SK-N-SH treated with all-trans-retinoic acid at 6 μM for 48 hours (cell line): ENCODE results near the gene ANO10.
"Not testable (repeated sequence)": the region's sequence is repeated elsewhere in the genome, so short reads cannot be mapped to it uniquely, and the experiment has no call there.

ENCODE experiments used
- ATAC-seq: fragments of 200-7000 bp; cut with Tn5 transposase; 3 replicates; pipeline ENCODE4 v1.9.1; 2020; ENCODE audit warnings: mild to moderate bottlenecking, moderate library complexity
- ARNTL ChIP-seq: fragments of 450-650 bp; formaldehyde crosslinking; IDR thresholded peaks from 2 replicates; pipeline ENCODE4 v1.5.0; 2020; ENCODE audit warnings: low read depth, mild to moderate bottlenecking, moderate library complexity, borderline replicate concordance
- BACH2 ChIP-seq: fragments of 250-450 bp; sonication (Bioruptor Pico); IDR thresholded peaks from 2 replicates; pipeline ENCODE4 v1.9.0; 2021; ENCODE audit warnings: mild to moderate bottlenecking, borderline replicate concordance
- CSDC2 ChIP-seq: fragments of 250-450 bp; sonication (Bioruptor Pico); IDR thresholded peaks from 2 replicates; pipeline ENCODE4 v1.5.0; 2020; ENCODE audit warnings: mild to moderate bottlenecking, moderate library complexity
- ESRRG ChIP-seq: fragments of 250-450 bp; sonication (Bioruptor Pico); IDR thresholded peaks from 2 replicates; pipeline ENCODE4 v1.6.1; 2021; ENCODE audit warnings: mild to moderate bottlenecking
- GLIS3 ChIP-seq: fragments of 250-450 bp; sonication (Bioruptor Pico); IDR thresholded peaks from 2 replicates; pipeline ENCODE4 v1.5.0; 2020; ENCODE audit warnings: mild to moderate bottlenecking, moderate library complexity
- ISL1 ChIP-seq: fragments of 250-450 bp; sonication (Bioruptor Pico); IDR thresholded peaks from 2 replicates; pipeline ENCODE4 v2.1.2; 2022; ENCODE audit warnings: mild to moderate bottlenecking, moderate library complexity
- OSR1 ChIP-seq: fragments of 250-450 bp; sonication (Bioruptor Pico); IDR thresholded peaks from 2 replicates; pipeline ENCODE4 v1.8.0; 2022; ENCODE audit warnings: moderate library complexity, mild to moderate bottlenecking, inconsistent platforms
- PPARA ChIP-seq: fragments of 250-450 bp; sonication (Bioruptor Pico); IDR thresholded peaks from 2 replicates; pipeline ENCODE4 v1.5.0; 2020; ENCODE audit warnings: mild to moderate bottlenecking, borderline replicate concordance
- RARB ChIP-seq: fragments of 250-450 bp; sonication (Bioruptor Pico); IDR thresholded peaks from 2 replicates; pipeline ENCODE4 v1.8.0; 2021; ENCODE audit warnings: mild to moderate bottlenecking, moderate library complexity
- SNAI2 ChIP-seq: fragments of 250-450 bp; sonication (Bioruptor Pico); IDR thresholded peaks from 2 replicates; pipeline ENCODE4 v1.5.0; 2020; ENCODE audit warnings: mild to moderate bottlenecking, moderate library complexity
- TOX ChIP-seq: fragments of 250-450 bp; sonication (Bioruptor Pico); IDR thresholded peaks from 2 replicates; pipeline ENCODE4 v1.8.0; 2021; ENCODE audit warnings: mild to moderate bottlenecking, moderate library complexity, borderline replicate concordance
- ZC3H10 ChIP-seq: fragments of 250-450 bp; sonication (Bioruptor Pico); IDR thresholded peaks from 2 replicates; pipeline ENCODE4 v1.5.1; 2021; ENCODE audit warnings: mild to moderate bottlenecking, moderate library complexity
- ZFP3 ChIP-seq: fragments of 250-450 bp; sonication (Bioruptor Pico); IDR thresholded peaks from 2 replicates; pipeline ENCODE4 v1.5.0; 2020; ENCODE audit warnings: mild to moderate bottlenecking, moderate library complexity
- ZFP30 ChIP-seq: fragments of 450-650 bp; formaldehyde crosslinking; IDR thresholded peaks from 2 replicates; pipeline ENCODE4 v1.5.0; 2022; ENCODE audit warnings: mild to moderate bottlenecking, moderate library complexity
- ZNF565 ChIP-seq: fragments of 450-650 bp; formaldehyde crosslinking; conservative IDR thresholded peaks from 2 replicates; pipeline ENCODE4 v1.5.0; 2020; ENCODE audit warnings: low read depth, mild to moderate bottlenecking, moderate library complexity
- ZNF70 ChIP-seq: fragments of 450-650 bp; formaldehyde crosslinking; IDR thresholded peaks from 2 replicates; pipeline ENCODE4 v1.5.0; 2020; ENCODE audit warnings: mild to moderate bottlenecking, moderate library complexity
- ZNF8 ChIP-seq: fragments of 450-650 bp; formaldehyde crosslinking; IDR thresholded peaks from 2 replicates; pipeline ENCODE4 v1.5.0; 2020; ENCODE audit warnings: mild to moderate bottlenecking, moderate library complexity
- TF ChIP-seq, protein P1 (sequence below): fragments of 250-450 bp; sonication (Bioruptor Pico); IDR thresholded peaks from 2 replicates; pipeline ENCODE4 v1.8.0; 2020; ENCODE audit warnings: mild to moderate bottlenecking, moderate library complexity, borderline replicate concordance
- TF ChIP-seq, protein P2 (sequence below): fragments of 250-450 bp; sonication (Bioruptor Pico); IDR thresholded peaks from 2 replicates; pipeline ENCODE4 v1.5.0; 2020; ENCODE audit warnings: mild to moderate bottlenecking, moderate library complexity
- TF ChIP-seq, protein P3 (sequence below): fragments of 250-450 bp; sonication (Bioruptor Pico); IDR thresholded peaks from 2 replicates; pipeline ENCODE4 v1.5.1; 2021; ENCODE audit warnings: mild to moderate bottlenecking, moderate library complexity
- TF ChIP-seq, protein P4 (sequence below): fragments of 250-450 bp; sonication (Bioruptor Pico); IDR thresholded peaks from 2 replicates; pipeline ENCODE4 v1.5.1; 2020; ENCODE audit warnings: low read depth, mild to moderate bottlenecking, moderate library complexity

ANO10 gene

DNA sequence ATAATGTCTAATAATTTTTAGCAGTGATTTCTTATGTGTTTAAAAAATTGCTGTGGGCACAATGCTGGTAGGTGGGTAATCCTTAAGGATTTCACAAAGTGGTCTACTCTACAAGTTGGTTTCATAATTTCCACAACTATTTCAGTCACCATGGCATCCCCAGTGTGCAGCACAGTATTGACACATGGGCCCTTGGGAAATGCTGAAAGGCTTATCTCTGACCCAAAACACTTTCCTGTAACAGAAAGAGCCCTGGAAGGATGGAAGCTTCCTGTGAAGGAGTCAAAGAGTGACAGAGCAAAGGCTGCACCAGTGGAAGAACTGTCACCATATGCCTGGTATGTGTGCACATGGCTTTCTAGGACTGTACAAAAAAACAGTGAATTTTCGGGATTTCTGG lies 153.7 kb downstream of the ANO10 start (continued):
- TF ChIP-seq PPARA (CRISPR knock-in tag), result no peak
- TF ChIP-seq ZFP3, result no peak
- TF ChIP-seq ZNF70, result no peak

DNA sequence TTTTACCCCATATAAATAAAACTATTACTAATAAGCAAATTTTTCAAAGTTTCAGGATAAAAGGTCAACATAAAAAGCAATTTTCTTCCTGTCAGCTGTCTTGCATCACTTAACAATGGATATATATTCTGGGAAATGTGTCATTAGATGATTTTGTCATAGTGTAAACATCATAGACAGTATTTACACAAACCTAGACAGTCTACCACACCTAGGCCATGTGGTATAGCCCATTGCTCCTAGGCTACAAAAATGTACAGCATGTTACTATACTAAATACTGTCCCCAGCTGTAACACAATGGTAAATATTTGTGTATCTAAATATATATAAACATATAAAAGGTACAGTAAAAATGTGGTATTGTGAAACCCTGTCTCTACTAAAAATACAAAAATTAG lies 156.7 kb downstream of the ANO10 start:
- no peak for ATAC-seq
- TF ChIP-seq OSR1 (CRISPR knock-in tag) (no peak), ARNTL (CRISPR knock-in tag) (no peak), BACH2 (CRISPR knock-in tag) (no peak), ISL1 (CRISPR knock-in tag) (no peak), GLIS3 (no peak), ZNF8 (CRISPR knock-in tag) (no peak), ZC3H10 (CRISPR knock-in tag) (no peak), SNAI2 (no peak), ESRRG (no peak), RARB (no peak), ZFP30 (CRISPR knock-in tag) (no peak), CSDC2 (CRISPR knock-in tag) (no peak), ZFP3 (no peak), ZNF565 (no peak), PPARA (CRISPR knock-in tag) (no peak), ZNF70 (no peak), TOX (CRISPR knock-in tag) (no peak)
- TF ChIP-seq, protein P1, sequence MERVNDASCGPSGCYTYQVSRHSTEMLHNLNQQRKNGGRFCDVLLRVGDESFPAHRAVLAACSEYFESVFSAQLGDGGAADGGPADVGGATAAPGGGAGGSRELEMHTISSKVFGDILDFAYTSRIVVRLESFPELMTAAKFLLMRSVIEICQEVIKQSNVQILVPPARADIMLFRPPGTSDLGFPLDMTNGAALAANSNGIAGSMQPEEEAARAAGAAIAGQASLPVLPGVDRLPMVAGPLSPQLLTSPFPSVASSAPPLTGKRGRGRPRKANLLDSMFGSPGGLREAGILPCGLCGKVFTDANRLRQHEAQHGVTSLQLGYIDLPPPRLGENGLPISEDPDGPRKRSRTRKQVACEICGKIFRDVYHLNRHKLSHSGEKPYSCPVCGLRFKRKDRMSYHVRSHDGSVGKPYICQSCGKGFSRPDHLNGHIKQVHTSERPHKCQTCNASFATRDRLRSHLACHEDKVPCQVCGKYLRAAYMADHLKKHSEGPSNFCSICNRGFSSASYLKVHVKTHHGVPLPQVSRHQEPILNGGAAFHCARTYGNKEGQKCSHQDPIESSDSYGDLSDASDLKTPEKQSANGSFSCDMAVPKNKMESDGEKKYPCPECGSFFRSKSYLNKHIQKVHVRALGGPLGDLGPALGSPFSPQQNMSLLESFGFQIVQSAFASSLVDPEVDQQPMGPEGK (CRISPR knock-in tag), result no peak
- TF ChIP-seq, protein P2, sequence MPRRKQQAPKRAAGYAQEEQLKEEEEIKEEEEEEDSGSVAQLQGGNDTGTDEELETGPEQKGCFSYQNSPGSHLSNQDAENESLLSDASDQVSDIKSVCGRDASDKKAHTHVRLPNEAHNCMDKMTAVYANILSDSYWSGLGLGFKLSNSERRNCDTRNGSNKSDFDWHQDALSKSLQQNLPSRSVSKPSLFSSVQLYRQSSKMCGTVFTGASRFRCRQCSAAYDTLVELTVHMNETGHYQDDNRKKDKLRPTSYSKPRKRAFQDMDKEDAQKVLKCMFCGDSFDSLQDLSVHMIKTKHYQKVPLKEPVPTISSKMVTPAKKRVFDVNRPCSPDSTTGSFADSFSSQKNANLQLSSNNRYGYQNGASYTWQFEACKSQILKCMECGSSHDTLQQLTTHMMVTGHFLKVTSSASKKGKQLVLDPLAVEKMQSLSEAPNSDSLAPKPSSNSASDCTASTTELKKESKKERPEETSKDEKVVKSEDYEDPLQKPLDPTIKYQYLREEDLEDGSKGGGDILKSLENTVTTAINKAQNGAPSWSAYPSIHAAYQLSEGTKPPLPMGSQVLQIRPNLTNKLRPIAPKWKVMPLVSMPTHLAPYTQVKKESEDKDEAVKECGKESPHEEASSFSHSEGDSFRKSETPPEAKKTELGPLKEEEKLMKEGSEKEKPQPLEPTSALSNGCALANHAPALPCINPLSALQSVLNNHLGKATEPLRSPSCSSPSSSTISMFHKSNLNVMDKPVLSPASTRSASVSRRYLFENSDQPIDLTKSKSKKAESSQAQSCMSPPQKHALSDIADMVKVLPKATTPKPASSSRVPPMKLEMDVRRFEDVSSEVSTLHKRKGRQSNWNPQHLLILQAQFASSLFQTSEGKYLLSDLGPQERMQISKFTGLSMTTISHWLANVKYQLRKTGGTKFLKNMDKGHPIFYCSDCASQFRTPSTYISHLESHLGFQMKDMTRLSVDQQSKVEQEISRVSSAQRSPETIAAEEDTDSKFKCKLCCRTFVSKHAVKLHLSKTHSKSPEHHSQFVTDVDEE (CRISPR knock-in tag), result no peak
- TF ChIP-seq, protein P3, sequence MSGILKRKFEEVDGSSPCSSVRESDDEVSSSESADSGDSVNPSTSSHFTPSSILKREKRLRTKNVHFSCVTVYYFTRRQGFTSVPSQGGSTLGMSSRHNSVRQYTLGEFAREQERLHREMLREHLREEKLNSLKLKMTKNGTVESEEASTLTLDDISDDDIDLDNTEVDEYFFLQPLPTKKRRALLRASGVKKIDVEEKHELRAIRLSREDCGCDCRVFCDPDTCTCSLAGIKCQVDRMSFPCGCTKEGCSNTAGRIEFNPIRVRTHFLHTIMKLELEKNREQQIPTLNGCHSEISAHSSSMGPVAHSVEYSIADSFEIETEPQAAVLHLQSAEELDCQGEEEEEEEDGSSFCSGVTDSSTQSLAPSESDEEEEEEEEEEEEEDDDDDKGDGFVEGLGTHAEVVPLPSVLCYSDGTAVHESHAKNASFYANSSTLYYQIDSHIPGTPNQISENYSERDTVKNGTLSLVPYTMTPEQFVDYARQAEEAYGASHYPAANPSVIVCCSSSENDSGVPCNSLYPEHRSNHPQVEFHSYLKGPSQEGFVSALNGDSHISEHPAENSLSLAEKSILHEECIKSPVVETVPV (CRISPR knock-in tag), result no peak

DNA sequence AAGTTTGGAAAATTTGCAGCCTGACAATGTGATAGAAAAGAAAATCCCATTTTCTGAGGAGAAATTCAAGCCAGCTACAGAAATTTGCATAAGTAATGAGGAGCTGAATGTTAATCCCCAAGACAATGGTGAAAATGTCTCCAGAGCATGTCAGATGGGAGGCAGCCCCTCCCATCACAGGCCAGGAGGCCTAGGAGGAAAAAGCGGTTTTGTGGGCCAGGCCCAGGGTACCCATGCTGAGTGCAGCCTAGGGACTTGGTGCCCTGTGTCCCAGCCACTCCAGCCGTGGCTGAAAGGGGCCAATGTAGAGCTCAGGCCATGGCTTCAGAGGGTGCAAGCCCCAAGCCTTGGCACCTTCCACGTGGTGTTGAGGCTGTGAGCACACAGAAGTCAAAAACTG lies 159.2 kb downstream of the ANO10 start:
- ATAC-seq, result not testable (repeated sequence)

DNA sequence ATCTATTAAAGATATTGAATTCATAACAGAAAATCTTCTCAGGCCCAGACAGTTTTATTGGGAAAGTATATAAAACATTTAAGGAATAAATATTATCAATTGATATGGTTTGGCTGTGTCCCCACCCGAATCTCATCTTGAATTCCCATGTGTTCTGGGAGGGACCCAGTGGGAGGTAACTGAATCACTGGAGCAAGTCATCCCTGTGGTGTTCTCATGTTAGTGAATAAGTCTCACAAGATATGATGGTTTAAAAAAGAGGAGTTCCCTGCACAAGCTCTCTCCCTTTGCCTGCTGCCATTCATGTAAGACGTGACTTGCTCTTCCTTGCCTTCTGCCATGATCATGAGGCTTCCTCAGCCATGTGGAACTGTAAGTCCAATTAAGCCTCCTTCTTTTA lies 160.5 kb downstream of the ANO10 start:
- TF ChIP-seq PPARA (CRISPR knock-in tag) (no peak), GLIS3 (no peak), CSDC2 (CRISPR knock-in tag) (no peak), ZNF565 (no peak), BACH2 (CRISPR knock-in tag) (no peak), OSR1 (CRISPR knock-in tag) (no peak), ZNF70 (no peak), SNAI2 (no peak), ZFP30 (CRISPR knock-in tag) (no peak)
- no peak for ATAC-seq

DNA sequence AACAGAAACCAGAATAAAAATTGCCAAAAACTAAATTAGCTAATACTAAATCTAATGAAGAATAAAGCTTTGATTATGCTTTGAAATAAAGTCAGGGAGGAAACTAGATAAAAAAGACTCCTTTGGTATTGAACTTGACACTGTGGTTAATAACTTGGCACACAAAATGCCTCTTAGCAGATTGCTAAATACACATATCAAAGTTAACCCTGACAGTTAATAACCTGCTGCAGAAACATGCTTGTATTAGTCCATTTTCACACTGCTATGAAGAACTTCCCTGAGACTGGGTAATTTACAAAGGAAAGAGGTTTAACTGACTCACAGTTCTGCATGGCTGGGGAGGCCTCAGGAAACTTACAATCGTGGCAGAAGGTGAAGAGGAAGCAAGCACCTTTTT lies 164.8 kb downstream of the ANO10 start:
- not testable (repeated sequence) for ATAC-seq

DNA sequence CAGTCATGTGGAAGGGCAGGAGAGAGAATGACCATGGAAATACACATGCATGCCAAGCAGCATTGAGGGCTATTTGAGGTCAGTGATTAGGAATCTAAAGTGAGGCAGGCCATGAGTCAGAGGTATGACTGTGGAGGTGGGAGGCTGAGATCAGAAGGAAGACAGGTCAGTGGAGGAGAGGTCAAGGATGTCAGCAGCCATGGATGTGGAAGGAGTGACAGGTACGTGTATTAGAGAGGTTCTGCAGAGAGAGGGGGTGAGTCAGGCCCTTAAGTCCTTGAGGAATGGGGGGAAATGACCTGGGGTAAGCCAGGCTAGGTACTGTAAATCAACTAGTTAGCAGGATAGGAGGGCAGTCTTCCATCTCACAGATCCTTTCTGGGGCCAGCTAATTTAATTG lies 166.6 kb downstream of the ANO10 start:
- peak; percentile 91 for ATAC-seq
- no peak for TF ChIP-seq TOX (CRISPR knock-in tag)
- no peak for TF ChIP-seq BACH2 (CRISPR knock-in tag)
- TF ChIP-seq CSDC2 (CRISPR knock-in tag), result no peak
- no peak for TF ChIP-seq ARNTL (CRISPR knock-in tag)
- no peak for TF ChIP-seq ESRRG
- TF ChIP-seq, protein P2 (CRISPR knock-in tag), result no peak
- TF ChIP-seq ZC3H10 (CRISPR knock-in tag), result no peak
- TF ChIP-seq ISL1 (CRISPR knock-in tag), result no peak
- no peak for TF ChIP-seq ZNF565
- TF ChIP-seq, protein P4, sequence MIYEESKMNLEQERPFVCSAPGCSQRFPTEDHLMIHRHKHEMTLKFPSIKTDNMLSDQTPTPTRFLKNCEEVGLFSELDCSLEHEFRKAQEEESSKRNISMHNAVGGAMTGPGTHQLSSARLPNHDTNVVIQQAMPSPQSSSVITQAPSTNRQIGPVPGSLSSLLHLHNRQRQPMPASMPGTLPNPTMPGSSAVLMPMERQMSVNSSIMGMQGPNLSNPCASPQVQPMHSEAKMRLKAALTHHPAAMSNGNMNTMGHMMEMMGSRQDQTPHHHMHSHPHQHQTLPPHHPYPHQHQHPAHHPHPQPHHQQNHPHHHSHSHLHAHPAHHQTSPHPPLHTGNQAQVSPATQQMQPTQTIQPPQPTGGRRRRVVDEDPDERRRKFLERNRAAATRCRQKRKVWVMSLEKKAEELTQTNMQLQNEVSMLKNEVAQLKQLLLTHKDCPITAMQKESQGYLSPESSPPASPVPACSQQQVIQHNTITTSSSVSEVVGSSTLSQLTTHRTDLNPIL (CRISPR knock-in tag), result no peak
- no peak for TF ChIP-seq RARB
- no peak for TF ChIP-seq ZFP30 (CRISPR knock-in tag)
- TF ChIP-seq, protein P3 (CRISPR knock-in tag), result no peak
